GM21737 (cell line): ENCODE data around the gene MAP4K5.

Experiments
- ATAC-seq: cut with Tn5 transposase; IDR thresholded peaks from one replicate; pipeline ENCODE4 v1.9.1; 2021; ENCODE audit warnings: mild to moderate bottlenecking, moderate library complexity; ENCODE audit not compliant: unreplicated experiment

The MAP4K5 gene

GRCh38 chr14:50373959-50374358 lies 158.4 kb downstream of the MAP4K5 start:
- ATAC-seq = no peak

- ATAC-seq = no peak
Measured at GRCh38 chr14:50371546-50371945, 160.8 kb downstream of the MAP4K5 start.
